C1 segment of cervical spinal cord (tissue), 14 donors: Measurements from ENCODE around the gene SUPV3L1.

Source experiments
- DNase-seq, 14 donors: peaks; one replicate each; lab custom pipeline; 2025; lab: John Stamatoyannopoulos, UW

The SUPV3L1 gene

DNA sequence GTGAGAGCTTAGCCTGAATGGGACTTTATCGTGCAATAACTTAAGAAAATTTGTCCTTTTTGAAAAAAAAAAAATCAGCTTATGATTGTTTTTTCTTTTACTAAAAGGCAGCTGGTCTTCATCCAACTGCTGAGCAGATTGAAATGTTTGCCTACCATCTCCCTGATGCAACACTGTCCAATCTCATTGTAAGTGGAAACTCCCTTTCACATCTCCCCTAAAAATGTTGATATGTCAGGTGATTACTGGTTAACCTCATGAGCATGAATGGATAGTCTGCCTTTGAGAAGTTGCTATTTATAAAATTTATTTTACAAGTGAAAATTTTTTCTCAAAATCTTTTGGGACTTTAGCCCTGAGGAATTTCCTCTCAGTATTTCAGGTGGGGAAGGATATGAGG is 22.3 kb downstream of the SUPV3L1 start:
- no peak for DNase-seq

DNA sequence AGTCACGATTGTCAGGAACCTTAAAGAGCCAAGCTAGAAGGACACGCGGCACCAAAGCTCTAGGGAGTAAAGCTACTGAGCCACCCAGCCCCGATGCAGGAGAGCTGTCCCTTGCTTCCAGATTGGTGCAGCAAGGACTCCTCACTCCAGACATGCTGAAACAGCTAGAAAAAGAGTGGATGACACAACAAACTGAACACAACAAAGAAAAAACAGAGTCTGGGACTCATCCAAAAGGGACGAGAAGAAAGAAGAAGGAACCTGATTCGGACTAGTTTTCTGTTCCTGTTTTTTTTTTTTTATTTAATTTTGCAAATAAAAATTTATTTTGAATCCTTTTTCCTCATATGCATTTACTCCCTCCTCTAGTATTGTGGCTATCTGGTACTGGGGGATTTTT is 28.7 kb downstream of the SUPV3L1 start:
- no peak for DNase-seq

DNA sequence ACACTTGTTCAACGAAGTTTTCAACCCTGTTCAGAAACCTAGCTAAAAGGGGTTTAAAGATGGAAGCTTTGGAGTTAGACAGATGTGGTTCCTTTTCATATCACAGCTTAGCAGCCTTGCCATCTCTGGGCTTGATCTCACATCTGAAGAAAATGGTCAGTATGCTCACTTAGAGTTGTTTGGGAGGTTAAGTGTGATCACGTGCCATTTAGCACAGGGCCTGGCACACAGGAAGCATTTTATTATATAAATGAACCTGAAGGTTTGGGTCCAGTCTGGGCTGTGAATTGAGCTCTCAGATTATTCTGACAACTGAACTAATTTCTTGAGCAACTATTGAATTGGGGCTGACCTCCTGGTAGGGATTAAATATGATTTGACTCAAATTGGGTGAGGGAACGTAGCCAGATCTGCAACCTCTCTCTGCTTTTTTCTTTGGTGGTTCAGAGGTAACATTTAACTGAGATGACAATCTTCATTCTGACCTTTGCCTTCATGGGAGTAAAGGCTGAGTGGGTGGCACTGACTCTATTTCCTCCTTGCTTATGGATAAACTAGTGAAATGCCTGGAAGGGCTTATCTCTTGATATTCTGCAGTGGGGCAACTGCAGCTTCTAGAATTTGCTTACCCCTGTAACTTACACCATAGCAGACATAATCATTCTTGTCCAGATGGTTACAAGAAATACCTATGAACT is 29.9 kb downstream of the SUPV3L1 start:
- DNase-seq = no peak

DNA sequence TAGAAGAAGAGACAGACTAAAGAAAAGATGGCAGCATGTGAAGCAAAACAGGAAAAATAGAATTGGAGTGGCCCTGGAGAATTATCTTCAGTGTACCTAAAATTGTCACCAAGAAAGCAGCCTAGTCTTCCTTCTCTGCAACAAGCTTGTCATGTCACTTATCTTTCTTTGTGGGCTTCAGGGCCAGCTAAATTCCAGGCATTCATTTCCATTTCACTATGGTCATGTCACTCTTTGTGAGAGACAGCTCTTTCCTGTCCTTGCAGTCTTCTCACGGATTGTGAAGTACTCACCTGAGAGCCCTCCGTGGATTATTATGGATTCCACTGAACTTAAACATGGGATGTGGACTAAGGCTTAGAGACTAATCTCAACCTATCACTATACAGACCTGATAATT is 31.1 kb downstream of the SUPV3L1 start:
- no peak for DNase-seq

DNA sequence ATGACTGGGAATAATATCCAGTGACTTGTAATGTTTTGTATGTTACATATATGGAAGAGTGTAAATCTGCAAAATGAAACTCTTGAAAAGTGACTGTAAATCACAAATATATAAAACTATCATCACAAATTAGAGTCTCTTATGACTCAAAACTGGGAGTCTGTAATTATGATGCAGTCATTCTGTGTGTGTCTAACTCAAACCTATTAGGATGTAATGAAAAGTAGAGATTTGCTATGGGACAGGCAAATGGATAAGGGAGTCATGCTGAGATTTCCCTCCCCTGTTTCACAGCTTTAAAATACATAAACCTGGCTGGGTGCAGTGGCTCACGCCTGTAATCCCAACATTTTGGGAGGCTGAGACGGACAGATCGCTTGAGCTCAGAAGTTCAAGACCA is 31.5 kb downstream of the SUPV3L1 start:
- DNase-seq = no peak

DNA sequence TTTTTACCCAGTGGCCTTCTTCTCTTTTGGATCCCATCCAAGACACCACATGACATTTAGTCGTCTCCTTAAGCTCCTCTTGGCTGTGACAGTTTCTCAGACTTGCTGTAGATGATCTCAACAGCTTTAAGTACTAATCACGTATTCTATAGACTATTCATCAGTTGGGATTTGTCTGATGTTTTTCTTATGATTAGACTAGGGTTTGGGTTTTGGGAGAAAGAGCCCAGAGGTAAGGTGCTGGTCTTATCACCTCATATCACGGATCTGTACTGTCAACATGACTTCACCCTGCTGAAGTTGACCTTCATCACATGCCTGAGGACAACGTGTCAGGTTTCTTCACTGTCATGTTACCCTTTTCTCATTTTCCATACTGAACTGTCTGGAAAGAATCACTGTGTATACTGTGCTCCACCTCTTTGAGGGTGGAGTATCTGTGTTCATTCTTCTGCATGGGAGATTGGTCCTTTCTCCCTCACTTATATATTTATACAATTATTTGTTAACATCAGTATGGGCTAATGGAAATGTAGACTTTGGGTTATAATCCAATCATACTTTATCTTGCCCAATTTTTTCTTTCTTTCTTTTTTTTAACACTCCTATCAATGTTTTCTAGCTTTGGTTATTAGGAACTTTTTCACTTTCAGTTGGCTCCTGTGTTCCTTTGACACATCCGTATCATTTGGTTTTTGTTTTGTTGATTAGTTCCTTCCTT is 33.7 kb downstream of the SUPV3L1 start:
- DNase-seq = no peak

DNA sequence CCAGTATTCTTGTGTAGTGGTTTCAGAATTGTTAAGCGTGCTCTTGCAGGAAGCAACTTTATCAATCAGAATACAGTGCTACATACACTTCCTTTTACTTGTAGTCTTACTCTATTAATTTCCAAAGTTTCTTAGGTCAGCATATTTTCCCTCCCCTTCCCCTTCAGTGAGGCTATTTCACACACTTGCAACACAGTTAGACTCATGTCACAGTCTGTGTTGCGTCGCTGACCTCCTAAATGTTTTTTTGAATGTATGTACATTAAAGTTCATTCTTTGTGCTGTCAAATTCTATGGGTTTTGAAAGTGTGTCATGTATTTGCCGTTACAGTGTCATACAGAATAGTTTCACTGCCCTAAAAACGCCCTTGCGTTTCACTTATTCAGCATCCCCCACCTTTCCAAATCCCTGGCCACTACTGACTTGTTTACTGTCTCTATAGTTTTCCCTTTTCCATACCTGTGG is 34.7 kb downstream of the SUPV3L1 start:
- no peak for DNase-seq

DNA sequence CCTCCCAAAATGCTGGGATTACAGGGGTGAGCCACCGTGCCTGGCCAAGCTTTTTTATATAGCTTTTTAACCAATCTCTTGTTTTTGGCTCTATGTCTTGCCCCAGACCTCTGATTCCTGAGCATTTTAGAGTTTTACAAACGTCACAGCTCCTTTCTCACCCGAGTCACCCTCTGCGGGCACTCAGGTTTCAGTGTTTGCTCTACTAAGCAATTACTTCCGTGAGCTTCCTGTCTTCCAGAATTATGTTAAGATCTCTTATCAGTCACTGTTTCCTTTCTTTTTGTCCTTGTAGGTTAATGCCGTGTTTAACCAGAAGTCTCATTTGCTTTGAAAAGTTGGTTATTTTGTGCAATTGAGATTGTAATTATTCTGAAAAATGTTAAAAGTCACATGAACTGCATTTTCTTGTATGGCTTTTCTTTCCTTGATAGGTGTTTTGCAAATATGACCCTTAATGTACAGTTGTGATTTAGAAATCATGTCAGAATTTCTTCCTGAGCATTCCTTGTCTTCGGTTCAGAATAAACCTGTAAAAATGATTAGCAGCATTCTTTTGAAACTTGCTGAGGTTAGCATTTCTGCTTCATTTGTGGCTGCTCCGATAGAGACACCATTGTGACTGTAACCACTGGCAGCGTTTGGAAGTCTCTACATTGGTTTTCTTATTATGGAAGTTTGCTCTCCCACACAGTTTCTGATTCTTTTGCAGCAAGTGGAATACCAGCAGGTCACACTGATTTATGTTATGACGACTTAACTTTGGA is 35.6 kb downstream of the SUPV3L1 start:
- DNase-seq = no peak

DNA sequence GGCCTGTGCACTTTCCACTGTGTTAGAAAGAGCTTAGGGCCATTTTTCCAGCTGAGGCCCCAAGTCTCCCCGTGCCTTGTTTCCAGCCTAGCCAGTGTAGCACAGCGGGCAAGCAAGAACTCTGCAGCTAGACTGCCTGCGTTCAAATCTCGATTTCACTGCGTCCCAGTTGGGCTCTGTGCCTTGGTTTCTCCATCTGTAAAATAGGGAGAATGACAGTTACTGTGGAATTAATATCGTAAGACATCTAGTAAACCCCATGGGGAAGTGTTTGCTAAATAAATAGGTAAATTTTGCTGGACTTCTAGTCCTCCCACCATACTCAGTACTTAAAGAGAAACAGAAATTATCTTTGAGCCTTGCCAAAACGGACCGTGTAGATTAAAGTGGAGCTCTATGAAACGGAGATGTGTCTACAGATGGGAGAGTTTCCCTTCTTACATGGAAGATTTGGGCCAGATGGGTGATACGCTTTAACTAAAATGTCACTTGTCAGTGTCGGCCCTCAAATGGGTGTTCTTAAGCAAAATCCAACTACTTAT is 36.6 kb downstream of the SUPV3L1 start:
- DNase-seq = no peak

DNA sequence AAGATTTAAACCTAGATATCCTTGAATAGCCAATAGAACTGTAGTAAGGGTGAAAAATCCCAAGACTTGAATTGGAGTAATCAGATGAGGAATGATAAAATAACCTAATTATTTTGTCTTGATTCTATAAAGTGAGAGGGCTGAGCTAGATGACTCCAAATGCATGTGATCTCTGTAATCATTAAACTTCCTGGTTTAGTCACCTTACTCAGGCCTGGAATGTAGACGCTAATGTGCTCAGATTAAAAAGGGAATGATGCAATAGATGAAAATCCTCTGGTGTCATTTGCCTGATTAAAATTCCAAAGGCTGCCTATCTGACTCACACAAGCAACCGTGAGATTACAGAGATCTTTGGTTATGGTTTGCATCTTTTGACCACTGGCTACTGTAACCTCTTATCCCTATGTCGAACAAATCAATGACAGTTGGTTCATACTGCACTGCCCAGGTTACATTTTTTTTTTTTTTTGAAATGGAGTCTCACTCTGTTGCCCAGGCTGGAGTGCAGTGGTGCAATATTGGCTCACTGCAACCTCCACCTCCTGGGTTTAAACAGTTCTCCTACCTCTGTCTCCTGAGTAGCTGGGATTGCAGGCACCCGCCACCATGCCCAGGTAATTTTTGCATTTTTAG is 37.2 kb downstream of the SUPV3L1 start:
- DNase-seq = no peak

DNA sequence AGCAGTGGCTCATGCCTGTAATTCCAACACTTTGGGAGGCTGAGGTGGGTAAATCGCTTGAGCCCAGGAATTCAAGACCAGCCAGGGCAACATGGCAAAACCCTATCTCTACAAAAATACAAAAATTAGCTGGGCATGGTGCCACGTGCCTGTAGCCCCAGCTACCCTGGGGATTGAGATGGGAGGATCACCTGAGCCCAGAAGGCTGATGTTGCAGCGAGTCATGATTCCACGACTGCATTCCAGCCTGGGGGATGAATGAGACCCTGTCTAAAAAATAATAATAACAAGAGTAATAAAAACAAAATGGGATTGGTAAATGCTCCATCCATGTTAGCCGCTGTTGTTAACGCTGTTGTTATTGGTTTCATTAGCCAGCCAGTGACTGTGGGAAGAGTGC is 38.8 kb downstream of the SUPV3L1 start:
- no peak for DNase-seq

DNA sequence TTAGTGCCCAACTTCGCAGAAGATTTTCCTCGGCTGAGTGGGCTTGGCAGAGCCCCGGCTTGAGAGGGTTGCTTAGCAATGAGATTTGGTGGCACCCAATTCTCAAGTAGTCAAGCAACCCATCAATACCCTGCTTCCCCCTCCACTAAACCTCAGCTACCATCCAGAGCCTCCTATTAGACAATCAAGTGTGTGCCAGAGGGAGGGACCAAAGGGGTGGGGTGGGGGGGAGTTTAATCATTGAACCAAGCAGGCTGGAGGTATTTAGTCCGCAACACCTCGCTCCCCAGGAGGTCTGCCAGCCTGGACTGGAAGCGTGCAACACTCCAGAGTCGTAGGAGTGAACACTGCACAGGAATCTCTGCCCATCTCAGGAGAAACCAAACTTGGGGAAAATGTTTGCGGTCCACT is 40.0 kb downstream of the SUPV3L1 start, which contains the start of gene HKDC1:
HKDC1 (plus strand) TSS at position 292 of the 411 bp plus-strand sequence; CDS start at position 396, 104 bp downstream.
- peak in 1 of 14 donors; percentile 12 for DNase-seq

DNA sequence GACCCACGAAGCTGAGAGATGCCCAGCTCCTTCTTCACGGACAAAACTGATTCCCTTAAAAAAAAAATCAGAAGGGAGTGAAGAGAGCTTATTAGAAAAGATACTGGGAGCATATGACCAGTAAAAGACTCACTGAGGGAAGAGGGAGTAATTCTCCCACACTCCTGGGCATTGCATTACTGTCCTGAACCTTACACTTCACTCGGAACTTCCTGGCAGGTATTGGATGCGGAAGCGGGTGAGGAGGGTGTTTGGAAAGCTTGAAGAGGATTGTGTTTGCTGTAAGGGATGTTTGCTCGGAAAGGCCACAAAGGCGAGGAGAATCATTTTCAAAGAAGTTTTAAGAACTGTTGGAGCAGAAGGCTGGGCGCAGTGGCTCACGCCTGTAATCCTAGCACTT is 40.5 kb downstream of the SUPV3L1 start:
- no peak for DNase-seq

DNA sequence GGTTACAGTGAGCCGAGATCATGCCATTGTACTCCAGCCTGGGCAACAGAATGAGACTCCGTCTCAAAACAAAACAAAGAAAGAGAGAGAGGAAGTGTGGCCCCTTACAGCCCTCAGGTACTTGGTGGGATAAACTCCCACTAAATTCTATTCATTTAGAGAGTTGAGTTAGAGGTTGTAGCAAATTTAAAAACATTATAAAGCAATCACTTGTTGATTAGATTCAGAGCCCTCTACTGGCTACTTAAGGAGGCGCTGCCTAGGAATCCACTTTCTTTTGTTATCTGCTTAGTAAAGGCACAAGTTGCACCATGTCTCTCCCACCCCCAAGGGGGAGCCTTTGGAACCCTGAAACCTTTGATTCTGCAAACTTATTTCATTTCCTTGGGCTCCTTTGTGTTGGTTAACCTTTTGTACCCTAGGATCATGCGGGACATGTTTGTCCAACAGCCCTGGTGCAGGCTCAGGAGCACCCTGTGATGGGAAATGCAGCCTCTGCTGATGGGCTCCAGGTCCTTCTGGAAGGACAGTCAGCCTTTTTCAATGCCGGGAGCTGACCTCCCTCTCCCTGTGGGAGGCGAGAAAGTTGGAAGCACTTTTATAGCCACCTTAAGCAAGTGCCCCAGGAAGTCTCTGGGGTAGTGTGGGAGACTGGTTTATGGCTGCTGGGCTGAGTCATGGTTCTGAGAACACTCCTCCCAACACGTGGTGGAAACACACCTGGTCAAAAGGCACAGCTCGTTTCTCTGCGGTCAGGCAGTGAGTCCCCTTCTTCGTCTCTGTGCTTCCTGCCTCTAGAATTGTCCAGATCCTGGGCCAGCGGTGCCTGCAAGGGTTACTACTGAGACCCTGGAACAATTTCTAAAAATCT is 42.4 kb downstream of the SUPV3L1 start:
- DNase-seq = no peak

DNA sequence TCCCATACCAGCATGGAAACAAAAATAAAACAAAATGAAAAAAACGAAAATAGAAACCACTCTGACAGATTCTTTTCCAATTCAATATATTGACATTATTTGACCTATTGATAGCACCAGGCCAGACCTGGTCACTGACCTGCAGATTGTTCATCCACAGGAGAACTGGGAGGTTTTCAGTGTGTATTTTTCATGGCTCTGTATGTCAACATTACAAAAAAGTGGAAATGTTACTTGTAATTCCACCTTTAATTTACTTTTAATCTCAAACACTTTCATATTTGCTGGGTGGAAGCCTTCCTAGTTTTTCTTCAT is 43.0 kb downstream of the SUPV3L1 start:
- no peak for DNase-seq

DNA sequence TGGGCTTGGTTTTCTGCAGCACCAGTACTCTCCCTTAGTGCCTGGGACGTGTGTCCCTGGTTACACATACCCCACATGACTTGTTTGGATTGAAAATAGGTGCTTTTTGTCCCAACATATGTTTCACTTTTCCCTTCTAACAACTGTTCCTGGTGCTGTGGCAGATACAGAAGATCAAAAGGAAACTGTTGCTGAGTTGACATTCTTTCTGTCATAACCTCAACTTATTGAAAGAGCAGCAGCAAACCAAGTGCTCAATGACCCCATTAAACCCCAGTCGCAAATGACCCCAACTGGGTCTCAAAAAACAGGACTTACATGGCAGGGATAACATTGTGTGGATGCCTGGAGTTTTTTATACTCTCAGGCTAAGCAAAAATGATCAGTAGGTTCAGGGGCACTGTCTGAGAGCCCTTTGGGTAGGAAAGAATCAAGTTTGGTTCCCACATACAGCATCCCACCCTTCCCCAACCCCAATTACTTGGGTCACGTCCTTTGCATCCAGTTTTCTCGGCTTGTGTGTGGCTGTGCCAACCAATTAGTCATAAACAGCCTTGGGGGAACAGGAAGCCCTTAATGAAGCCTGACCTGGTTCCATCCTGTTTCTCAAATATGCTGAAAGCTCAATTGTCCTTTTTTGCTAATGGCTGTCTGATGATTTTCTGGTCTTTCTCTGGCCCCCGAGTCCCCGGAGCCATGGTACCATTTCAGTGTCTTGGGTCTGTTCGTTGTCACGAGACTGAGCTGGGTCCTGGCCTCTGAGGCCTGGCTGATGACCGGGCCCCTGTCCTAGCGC is 45.0 kb downstream of the SUPV3L1 start:
- no peak for DNase-seq

DNA sequence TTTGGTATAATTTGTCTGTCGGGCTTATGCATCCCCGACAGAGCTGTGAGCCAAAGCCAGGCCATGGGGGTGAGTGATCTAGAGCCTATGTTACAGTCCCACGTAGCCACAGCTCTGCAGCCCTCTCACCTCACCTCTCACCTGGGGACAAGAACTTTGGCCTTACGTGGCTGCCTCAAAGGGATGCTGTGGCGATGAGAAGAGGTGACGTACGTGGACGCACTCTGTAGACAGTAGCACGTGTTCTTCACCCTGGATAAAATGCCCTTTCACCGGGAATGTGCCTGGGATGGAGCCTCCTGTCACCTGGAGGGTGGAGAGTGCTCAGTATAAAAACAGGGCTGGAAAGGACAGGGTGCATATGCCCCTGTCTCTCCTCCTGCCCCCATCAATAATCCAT is 45.6 kb downstream of the SUPV3L1 start:
- no peak for DNase-seq

DNA sequence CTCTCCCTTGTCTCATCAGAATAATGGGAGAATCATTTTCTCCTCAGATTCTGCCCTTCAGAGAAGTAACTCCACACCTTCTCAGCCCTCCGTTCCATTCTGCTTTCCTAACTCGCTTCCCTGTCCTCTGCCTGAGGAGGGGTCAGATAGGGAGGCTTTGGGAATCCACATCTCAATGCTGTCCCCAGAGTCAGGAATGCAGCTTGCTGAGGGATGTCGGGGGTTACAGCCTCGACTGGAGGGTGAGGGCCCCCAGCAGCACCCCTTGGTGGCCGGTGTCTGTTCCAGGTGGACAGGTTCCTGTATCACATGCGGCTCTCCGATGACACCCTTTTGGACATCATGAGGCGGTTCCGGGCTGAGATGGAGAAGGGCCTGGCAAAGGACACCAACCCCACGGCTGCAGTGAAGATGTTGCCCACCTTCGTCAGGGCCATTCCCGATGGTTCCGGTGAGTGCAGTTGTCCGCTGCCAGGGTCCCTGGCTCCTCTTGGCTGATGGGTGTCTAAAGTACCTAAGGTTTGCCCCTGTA is 47.0 kb downstream of the SUPV3L1 start:
- DNase-seq = no peak

DNA sequence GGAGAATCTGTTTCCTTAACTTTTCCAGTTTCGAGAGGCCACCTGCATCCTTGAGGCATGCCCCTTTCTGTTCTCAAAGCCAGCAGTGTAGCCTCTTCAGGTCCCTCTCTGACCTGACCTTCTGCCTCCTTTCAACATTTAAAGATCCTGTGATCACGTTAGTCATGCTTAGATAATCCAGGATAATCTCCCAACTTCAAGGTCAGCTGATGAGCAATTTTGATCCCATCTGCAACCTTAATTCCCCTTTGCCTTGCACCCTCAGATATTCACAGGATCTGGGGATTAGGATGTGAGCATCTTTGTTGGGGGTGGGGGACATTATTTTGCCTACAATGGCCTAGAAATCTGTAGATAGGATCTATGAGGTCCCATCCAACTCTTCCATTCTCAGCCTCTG is 48.1 kb downstream of the SUPV3L1 start:
- DNase-seq = no peak

DNA sequence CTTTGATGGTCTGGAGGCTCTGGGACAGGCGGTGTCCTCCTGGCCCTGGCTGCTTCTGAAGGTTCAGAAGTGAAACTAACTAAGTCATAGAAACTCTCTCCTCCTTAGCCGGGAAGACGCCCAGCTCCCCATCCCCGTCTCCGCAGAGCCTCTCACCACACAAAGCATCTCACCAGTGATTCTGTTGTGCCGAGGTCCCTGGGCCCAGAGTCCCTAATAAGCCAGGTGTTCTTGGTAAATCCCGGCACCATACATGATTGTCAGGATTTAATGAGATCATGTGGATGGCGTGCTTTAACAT is 49.5 kb downstream of the SUPV3L1 start:
- DNase-seq = no peak
